ENCODE results near the gene PTPDC1. TPM values are rescaled to one million over a fixed set of nuclear protein-coding genes. Genes with fewer than 3 reads are reported as not detected.

Gene PTPDC1
- total RNA-seq, 1 donor from 2014 or later = 8.4 TPM

GRCh38 chr9:94156348-94157049 lies 72.2 kb downstream of the PTPDC1 start:
- no peaks in the 10 kb centered on the region for H3K36me3 Mint-ChIP-seq (ENCODE audit: low read depth)
- no peak overlapping the region for H3K27ac Mint-ChIP-seq
- no peak for ATAC-seq (ENCODE audit: low read depth)
- no peak overlapping the region for H3K4me3 Mint-ChIP-seq
- peaks cover 38% of the 10 kb centered on the region for H3K4me1 Mint-ChIP-seq
- CTCF ChIA-PET = interaction anchor here (1.3 kb wide), 1 partner anchor 143 kb away, joined by 6 read pairs; no protein-coding TSS in a partner anchor
- TF ChIP-seq, protein P1, sequence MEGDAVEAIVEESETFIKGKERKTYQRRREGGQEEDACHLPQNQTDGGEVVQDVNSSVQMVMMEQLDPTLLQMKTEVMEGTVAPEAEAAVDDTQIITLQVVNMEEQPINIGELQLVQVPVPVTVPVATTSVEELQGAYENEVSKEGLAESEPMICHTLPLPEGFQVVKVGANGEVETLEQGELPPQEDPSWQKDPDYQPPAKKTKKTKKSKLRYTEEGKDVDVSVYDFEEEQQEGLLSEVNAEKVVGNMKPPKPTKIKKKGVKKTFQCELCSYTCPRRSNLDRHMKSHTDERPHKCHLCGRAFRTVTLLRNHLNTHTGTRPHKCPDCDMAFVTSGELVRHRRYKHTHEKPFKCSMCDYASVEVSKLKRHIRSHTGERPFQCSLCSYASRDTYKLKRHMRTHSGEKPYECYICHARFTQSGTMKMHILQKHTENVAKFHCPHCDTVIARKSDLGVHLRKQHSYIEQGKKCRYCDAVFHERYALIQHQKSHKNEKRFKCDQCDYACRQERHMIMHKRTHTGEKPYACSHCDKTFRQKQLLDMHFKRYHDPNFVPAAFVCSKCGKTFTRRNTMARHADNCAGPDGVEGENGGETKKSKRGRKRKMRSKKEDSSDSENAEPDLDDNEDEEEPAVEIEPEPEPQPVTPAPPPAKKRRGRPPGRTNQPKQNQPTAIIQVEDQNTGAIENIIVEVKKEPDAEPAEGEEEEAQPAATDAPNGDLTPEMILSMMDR (IDR thresholded peaks at IDR 0.05) = no peak
- no peaks in the 10 kb centered on the region for H3K27me3 Mint-ChIP-seq
- intact Hi-C loops (cut with micrococcal nuclease) = no loop called here
- POLR2A ChIA-PET = interaction anchor here (1.7 kb wide), 1 partner anchor 10 kb away, joined by 6 read pairs; no protein-coding TSS in a partner anchor
- peaks cover 2% of the 10 kb centered on the region for H3K9me3 Mint-ChIP-seq
- no peak for DNase-seq

GRCh38 chr9:94157050-94157801 lies 73.0 kb downstream of the PTPDC1 start:
- ChIA-PET POLR2A (interaction anchor here (1.7 kb wide), 1 partner anchor 9 kb away, joined by 6 read pairs; no protein-coding TSS in a partner anchor), CTCF (interaction anchor here (1.3 kb wide), 1 partner anchor 143 kb away, joined by 6 read pairs; no protein-coding TSS in a partner anchor)
- no peak overlapping the region for H3K27ac Mint-ChIP-seq
- ATAC-seq (ENCODE audit: low read depth) (no peak), DNase-seq (no peak)
- intact Hi-C loops (cut with micrococcal nuclease) = no loop called here
- H3K4me1 Mint-ChIP-seq = peaks cover 36% of the 10 kb centered on the region
- no peak overlapping the region for H3K4me3 Mint-ChIP-seq
- H3K27me3 Mint-ChIP-seq = no peaks in the 10 kb centered on the region
- TF ChIP-seq, protein P1 (IDR thresholded peaks at IDR 0.05) = no peak
- H3K36me3 Mint-ChIP-seq (ENCODE audit: low read depth) = no peaks in the 10 kb centered on the region
- H3K9me3 Mint-ChIP-seq = peaks cover 2% of the 10 kb centered on the region

Other genes with a start within 250 kb of the PTPDC1 start
- gene BARX1, start 129.1 kb upstream of the PTPDC1 start, total RNA-seq = not detected in 2 replicates
- gene ZNF169, start 174.8 kb downstream of the PTPDC1 start, total RNA-seq = 13.6 and 18.3 TPM in 2 replicates
- not detected in 2 replicates for gene NUTM2F, start 244.2 kb downstream of the PTPDC1 start, total RNA-seq

Measured in activated B cell treated with CpG ODN at 0.5 μM for 24 hours (primary cell).